Body of pancreas (tissue), 4 donors: ENCODE measurements around the gene EP400. TPM values are rescaled to one million over a fixed set of nuclear protein-coding genes. Genes with fewer than 3 reads are reported as not detected.

Source experiments
- ATAC-seq: fragments of 150-250 bp; one replicate; pipeline ENCODE4 v1.9.1; 2016
- DNase-seq, 4 donors: peaks; one replicate each; pipeline ENCODE4 v3.0.0-alpha.2; 2019
- H3K27ac ChIP-seq, 4 donors: fragments of 200-600 bp; sonication (generic); 1 replicate in 3 of 4; 2 replicates in 1 of 4; pipeline versions ENCODE4 v1.5.1 to v1.6.1; 2016 to 2019; ENCODE audit warnings: mild to moderate bottlenecking in 1 of 4, mixed read lengths in 1 of 4, moderate library complexity in 1 of 4
- H3K27me3 ChIP-seq, 2 donors: fragments of 200-600 bp; sonication (generic); one replicate each; pipeline ENCODE4 v1.6.0; 2016; ENCODE audit warnings: mild to moderate bottlenecking in 1 of 2
- H3K36me3 ChIP-seq, 2 donors: fragments of 200-600 bp; sonication (generic); replicated peaks in 1 of 2; 2 replicates each; pipeline ENCODE4 v1.5.1; 2016; ENCODE audit warnings: low read depth in 2 of 2; ENCODE audit not compliant: insufficient read depth in 1 of 2
- H3K4me1 ChIP-seq: fragments of 200-600 bp; sonication (generic); one replicate; pipeline ENCODE4 v1.6.0; 2016
- H3K4me3 ChIP-seq, 2 donors: fragments of 200-600 bp; sonication (generic); 1 replicate in 1 of 2; 2 replicates in 1 of 2; pipeline ENCODE4 v1.5.1; 2016 to 2019
- H3K9me3 ChIP-seq, 3 donors: fragments of 200-600 bp; sonication (generic); 1 replicate in 2 of 3; 2 replicates in 1 of 3; pipeline ENCODE4 v1.5.1; 2016
- POLR2A ChIP-seq, 3 donors: fragments of 450-650 bp; IDR thresholded peaks; one replicate each; pipeline ENCODE4 v1.6.1; 2016; ENCODE audit warnings: antibody characterized with exemption in 3 of 3, mild to moderate bottlenecking in 2 of 3
- WGBS, 2 donors: methylation state at CpG; one replicate each; pipeline ENCODE4 v1.1.5; 2017; 5-methylcytosine and 5-hydroxymethylcytosine counted together
- intact Hi-C: fragments of 100-400 bp; cut with DNase I; formaldehyde crosslinking; loops from one replicate; pipeline ENCODE4 v1.15.1; 2023
- total RNA-seq, 2 donors: library from RNA; depleted of rRNA; stranded (reverse); fragments of >200 nt; gene quantifications; one replicate each; pipeline ENCODE4 v1.1.0, GENCODE V29; 2016
- TF ChIP-seq, protein P1 (sequence below), 7 experiments: fragments of 450-650 bp in 4 of 7; fragments of 200-600 bp in 3 of 7; sonication (generic) in 3 of 7; IDR thresholded peaks; one replicate each; pipeline ENCODE4 v1.5.1; 2016 to 2019; ENCODE audit warnings: antibody characterized with exemption in 7 of 7

The EP400 gene
- total RNA-seq, 2 donors from 2014 or later: 20.5 to 22.4 TPM

DNA sequence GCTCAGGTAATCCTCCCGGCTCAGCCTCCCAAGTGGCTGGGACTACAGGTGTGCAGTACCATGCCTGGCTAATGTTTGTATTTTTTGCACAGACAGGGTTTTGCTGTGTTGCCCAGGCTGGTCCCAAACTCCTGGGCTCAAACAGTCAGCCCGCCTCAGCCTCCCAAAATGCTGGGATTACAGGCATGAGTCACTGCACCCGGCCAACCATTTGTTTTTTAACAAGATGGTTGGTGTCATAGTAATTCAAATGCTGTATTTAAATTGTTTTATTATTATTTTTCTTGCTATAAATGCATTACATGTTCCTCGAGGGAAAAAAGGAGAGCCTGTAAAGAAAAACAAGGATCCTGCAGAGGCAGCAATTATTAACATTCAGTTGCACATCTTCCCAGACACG lies 83.9 kb downstream of the EP400 start:
- TF ChIP-seq, protein P1, sequence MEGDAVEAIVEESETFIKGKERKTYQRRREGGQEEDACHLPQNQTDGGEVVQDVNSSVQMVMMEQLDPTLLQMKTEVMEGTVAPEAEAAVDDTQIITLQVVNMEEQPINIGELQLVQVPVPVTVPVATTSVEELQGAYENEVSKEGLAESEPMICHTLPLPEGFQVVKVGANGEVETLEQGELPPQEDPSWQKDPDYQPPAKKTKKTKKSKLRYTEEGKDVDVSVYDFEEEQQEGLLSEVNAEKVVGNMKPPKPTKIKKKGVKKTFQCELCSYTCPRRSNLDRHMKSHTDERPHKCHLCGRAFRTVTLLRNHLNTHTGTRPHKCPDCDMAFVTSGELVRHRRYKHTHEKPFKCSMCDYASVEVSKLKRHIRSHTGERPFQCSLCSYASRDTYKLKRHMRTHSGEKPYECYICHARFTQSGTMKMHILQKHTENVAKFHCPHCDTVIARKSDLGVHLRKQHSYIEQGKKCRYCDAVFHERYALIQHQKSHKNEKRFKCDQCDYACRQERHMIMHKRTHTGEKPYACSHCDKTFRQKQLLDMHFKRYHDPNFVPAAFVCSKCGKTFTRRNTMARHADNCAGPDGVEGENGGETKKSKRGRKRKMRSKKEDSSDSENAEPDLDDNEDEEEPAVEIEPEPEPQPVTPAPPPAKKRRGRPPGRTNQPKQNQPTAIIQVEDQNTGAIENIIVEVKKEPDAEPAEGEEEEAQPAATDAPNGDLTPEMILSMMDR (IDR thresholded peaks at IDR 0.05): no peak
- no peak for TF ChIP-seq POLR2A (IDR thresholded peaks at IDR 0.05)
- no peak for ATAC-seq
- WGBS, 2 donors: 88 to 95% methylated on average over 5 of the region's 5 CpGs
- H3K4me3 ChIP-seq: no peak overlapping the region
- intact Hi-C loops: no loop called here
- no peak overlapping the region for H3K27ac ChIP-seq
- DNase-seq: no peak
- H3K9me3 ChIP-seq: no peaks in the 10 kb centered on the region
- H3K4me1 ChIP-seq: no peaks in the 10 kb centered on the region
- H3K36me3 ChIP-seq: peaks cover 0 to 45% of the 10 kb centered on the region in 2 donors
- no peaks in the 10 kb centered on the region for H3K27me3 ChIP-seq

DNA sequence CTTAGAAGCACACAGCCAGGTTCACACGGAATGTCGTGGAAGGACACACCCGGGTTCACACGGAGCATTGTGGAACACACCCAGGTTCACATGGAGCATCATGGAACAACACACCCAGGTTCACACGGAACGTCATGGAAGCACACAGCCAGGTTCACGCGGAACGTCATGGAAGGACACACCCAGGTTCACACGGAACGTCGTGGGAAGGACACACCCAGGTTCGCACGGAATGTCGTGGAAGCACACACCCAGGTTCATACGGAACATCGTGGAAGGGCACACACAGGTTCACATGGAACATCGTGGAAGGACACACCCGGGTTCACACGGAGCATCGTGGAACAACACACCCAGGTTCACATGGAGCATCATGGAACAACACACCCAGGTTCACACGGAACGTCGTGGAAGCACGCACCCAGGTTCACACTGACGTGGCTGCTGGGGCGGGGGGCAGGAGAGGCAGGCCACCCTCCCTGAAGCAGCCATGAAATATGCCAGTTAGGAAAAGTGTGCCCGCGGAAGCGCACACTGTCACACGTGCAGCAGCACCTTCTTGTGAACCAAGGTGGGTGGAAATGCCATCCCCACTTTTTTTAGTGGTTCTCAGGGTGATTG lies 86.4 kb downstream of the EP400 start:
- H3K36me3 ChIP-seq: peaks cover 0 to 29% of the 10 kb centered on the region in 2 donors
- intact Hi-C loops: no loop called here
- H3K27ac ChIP-seq: no peak overlapping the region
- H3K4me1 ChIP-seq: no peaks in the 10 kb centered on the region
- no peak for TF ChIP-seq POLR2A (IDR thresholded peaks at IDR 0.05)
- TF ChIP-seq, protein P1 (IDR thresholded peaks at IDR 0.05): no peak
- ATAC-seq (no peak), DNase-seq (no peak)
- no peaks in the 10 kb centered on the region for H3K27me3 ChIP-seq
- no peak overlapping the region for H3K4me3 ChIP-seq
- no peaks in the 10 kb centered on the region for H3K9me3 ChIP-seq
- WGBS, 2 donors: 88 to 94% methylated on average over 23 to 31 of the region's 31 CpGs

DNA sequence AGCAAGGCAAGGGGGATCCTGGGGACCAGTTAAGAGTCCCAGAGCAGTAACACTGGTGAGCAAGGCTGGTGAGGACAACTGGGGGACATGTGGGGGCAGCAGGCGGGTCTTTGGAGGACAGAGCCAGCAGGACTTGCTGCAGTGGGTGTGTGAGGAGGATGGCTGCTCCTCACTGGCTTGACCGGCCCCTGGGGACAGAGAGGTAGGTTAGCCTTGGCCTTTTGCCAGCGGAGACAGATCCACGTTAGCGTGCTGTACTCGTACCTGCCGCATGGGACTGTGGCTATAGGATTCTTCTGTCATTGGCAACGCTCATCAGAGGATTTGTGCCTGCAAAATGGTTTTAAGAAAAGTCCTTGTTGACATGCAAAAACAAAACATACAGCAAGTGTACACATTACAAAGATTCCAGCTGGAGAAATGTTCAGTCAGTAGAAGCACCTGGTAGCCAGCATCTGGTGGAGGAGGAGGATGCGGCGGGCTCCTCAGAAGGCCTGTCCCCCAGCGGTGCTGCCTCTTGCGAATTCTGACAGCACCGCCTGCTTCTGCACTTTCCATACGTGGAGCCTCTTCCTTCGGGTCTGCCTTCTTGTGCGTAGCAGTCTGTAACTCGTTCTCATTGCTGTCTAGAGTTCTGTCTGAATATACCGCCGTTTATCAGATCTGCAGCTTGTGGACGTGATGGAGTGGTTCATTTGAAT lies 91.3 kb downstream of the EP400 start:
- intact Hi-C loops: no loop called here
- WGBS, 2 donors: 91% methylated on average over 20 of the region's 20 CpGs
- no peak overlapping the region for H3K27ac ChIP-seq
- no peaks in the 10 kb centered on the region for H3K4me1 ChIP-seq
- ATAC-seq (no peak), DNase-seq (no peak)
- TF ChIP-seq, protein P1 (IDR thresholded peaks at IDR 0.05): no peak
- TF ChIP-seq POLR2A (IDR thresholded peaks at IDR 0.05): no peak
- H3K27me3 ChIP-seq: no peaks in the 10 kb centered on the region
- no peaks in the 10 kb centered on the region for H3K9me3 ChIP-seq
- H3K36me3 ChIP-seq: peaks cover 0 to 27% of the 10 kb centered on the region in 2 donors
- H3K4me3 ChIP-seq: no peak overlapping the region

DNA sequence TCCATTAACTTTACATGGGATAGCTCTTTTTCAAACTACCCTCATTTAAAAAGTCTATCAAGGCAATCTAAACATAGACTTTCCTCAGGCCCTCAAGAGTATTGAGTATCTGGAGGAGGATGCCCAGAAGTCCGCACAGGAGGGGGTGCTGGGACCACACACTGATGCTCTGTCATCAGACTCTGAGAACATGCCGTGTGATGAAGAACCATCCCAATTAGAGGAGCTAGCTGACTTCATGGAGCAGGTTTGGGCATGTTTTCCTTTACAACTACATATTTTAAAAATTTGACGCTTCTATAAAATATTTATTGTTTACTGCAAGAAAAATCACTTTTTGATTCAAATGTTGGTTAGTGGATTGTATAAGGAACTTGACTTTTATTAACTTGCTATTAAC lies 93.5 kb downstream of the EP400 start:
- Histone ChIP-seq H3K27ac (no peak overlapping the region), H3K4me3 (no peak overlapping the region), H3K36me3 (peaks cover 0 to 22% of the 10 kb centered on the region in 2 donors), H3K9me3 (no peaks in the 10 kb centered on the region), H3K4me1 (no peaks in the 10 kb centered on the region), H3K27me3 (no peaks in the 10 kb centered on the region)
- ATAC-seq (no peak), DNase-seq (no peak)
- intact Hi-C loops: no loop called here
- TF ChIP-seq POLR2A (IDR thresholded peaks at IDR 0.05): no peak
- TF ChIP-seq, protein P1 (IDR thresholded peaks at IDR 0.05): no peak
- WGBS, 2 donors: 91 to 97% methylated on average over 3 of the region's 3 CpGs
